ENCODE results near the gene CEP170. TPM values are rescaled to one million over a fixed set of nuclear protein-coding genes. Genes with fewer than 3 reads are reported as not detected.

Gene CEP170
- 10 to 100 TPM; 11.6 to 17.5 TPM for total RNA-seq

GRCh38 chr1:243254927-243255790 is at the start of gene CEP170:
Gene CEP170 (minus strand): TSS chr1:243255281. CDS start chr1:243225280, 30,001 bp downstream.
- peak within 1 kb of the TSS; percentile 82 for H3K4me3 ChIP-seq
- H3K9me3 ChIP-seq = no peaks in the 10 kb centered on the region
- H3K36me3 ChIP-seq = no peaks in the 10 kb centered on the region
- no peaks in the 10 kb centered on the region for H3K27me3 ChIP-seq
- peaks cover 6% of the 10 kb centered on the region for H3K4me1 ChIP-seq
- DNase-seq = peak; percentile 90
- H3K9ac ChIP-seq (ENCODE audit: low read depth in 2 of 2, low read length in 2 of 2) = peak within 1 kb of the TSS; percentile 81 to 98
- intact Hi-C loops (cut with DNase I) = no loop called here
- TF ChIP-seq, protein P1, sequence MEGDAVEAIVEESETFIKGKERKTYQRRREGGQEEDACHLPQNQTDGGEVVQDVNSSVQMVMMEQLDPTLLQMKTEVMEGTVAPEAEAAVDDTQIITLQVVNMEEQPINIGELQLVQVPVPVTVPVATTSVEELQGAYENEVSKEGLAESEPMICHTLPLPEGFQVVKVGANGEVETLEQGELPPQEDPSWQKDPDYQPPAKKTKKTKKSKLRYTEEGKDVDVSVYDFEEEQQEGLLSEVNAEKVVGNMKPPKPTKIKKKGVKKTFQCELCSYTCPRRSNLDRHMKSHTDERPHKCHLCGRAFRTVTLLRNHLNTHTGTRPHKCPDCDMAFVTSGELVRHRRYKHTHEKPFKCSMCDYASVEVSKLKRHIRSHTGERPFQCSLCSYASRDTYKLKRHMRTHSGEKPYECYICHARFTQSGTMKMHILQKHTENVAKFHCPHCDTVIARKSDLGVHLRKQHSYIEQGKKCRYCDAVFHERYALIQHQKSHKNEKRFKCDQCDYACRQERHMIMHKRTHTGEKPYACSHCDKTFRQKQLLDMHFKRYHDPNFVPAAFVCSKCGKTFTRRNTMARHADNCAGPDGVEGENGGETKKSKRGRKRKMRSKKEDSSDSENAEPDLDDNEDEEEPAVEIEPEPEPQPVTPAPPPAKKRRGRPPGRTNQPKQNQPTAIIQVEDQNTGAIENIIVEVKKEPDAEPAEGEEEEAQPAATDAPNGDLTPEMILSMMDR (IDR thresholded peaks at IDR 0.05) = no peak
- peak within 1 kb of the TSS; percentile 95 for H3K27ac ChIP-seq

DNA sequence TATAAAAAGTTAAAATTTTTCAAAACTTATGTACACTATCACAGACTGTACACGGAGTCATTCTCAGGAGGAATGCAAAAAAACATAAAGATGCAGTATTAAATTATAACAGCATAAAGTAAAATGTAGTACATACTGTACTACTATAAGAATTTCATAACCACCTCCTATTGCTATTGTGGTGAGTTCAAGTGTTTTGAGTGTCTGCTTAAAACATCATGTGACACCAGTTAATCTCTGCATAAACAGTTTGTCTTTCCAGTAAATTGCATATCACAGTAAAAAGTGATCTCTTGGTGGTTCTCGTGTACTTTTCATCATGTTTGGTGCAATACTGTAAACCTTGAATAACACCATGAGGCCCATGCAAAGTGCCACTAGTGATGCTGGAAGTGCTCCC is 46.0 kb upstream of the CEP170 start:
- DNase-seq = no peak
- H3K4me3 ChIP-seq = no peak overlapping the region
- no peaks in the 10 kb centered on the region for H3K9me3 ChIP-seq
- no peaks in the 10 kb centered on the region for H3K36me3 ChIP-seq
- TF ChIP-seq, protein P1 (IDR thresholded peaks at IDR 0.05) = no peak
- H3K4me1 ChIP-seq = no peaks in the 10 kb centered on the region
- intact Hi-C loops (cut with DNase I) = no loop called here
- H3K9ac ChIP-seq (ENCODE audit: low read depth in 2 of 2, low read length in 2 of 2) = no peak overlapping the region
- no peak overlapping the region for H3K27ac ChIP-seq
- no peaks in the 10 kb centered on the region for H3K27me3 ChIP-seq

DNA sequence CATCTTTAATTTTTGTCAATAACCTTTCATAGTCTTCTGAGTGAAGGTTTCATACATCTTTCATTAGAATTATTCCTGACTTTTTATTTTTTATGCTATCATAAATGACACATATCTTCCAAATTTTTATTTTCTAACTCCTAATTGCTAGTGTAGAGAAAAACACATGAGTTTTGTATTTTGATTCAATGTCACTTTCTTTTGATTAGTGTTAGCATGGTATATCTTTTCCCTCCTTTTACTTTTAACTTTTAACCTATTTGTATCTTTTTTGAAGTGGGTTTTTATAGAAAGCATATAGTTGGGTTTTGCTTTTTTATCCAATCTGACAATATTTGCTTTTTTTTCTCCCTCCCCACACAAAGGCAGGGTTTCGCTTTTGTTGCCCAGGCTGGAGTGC is 44.0 kb upstream of the CEP170 start:
- intact Hi-C loops (cut with DNase I) = no loop called here
- Histone ChIP-seq H3K9ac (ENCODE audit: low read depth in 2 of 2, low read length in 2 of 2) (no peak overlapping the region), H3K36me3 (no peaks in the 10 kb centered on the region), H3K4me3 (no peak overlapping the region), H3K27ac (no peak overlapping the region), H3K4me1 (no peaks in the 10 kb centered on the region), H3K9me3 (no peaks in the 10 kb centered on the region), H3K27me3 (no peaks in the 10 kb centered on the region)
- TF ChIP-seq, protein P1 (IDR thresholded peaks at IDR 0.05) = no peak
- no peak for DNase-seq

- no peaks in the 10 kb centered on the region for H3K36me3 ChIP-seq
- no peaks in the 10 kb centered on the region for H3K27me3 ChIP-seq
- H3K9ac ChIP-seq (ENCODE audit: low read depth in 2 of 2, low read length in 2 of 2) = no peak overlapping the region
- H3K4me3 ChIP-seq = no peak overlapping the region
- intact Hi-C loops (cut with DNase I) = no loop called here
- no peaks in the 10 kb centered on the region for H3K4me1 ChIP-seq
- no peak for DNase-seq
- TF ChIP-seq, protein P1 (IDR thresholded peaks at IDR 0.05) = no peak
- no peaks in the 10 kb centered on the region for H3K9me3 ChIP-seq
- H3K27ac ChIP-seq = no peak overlapping the region
Observed at GRCh38 chr1:243294723-243295121, 39.6 kb upstream of the CEP170 start.

GRCh38 chr1:243293941-243294722 is 39.1 kb upstream of the CEP170 start:
- TF ChIP-seq, protein P1 (IDR thresholded peaks at IDR 0.05) = no peak
- Histone ChIP-seq H3K36me3 (no peaks in the 10 kb centered on the region), H3K4me1 (no peaks in the 10 kb centered on the region), H3K4me3 (no peak overlapping the region), H3K9me3 (no peaks in the 10 kb centered on the region), H3K9ac (ENCODE audit: low read depth in 2 of 2, low read length in 2 of 2) (no peak overlapping the region), H3K27ac (no peak overlapping the region), H3K27me3 (no peaks in the 10 kb centered on the region)
- intact Hi-C loops (cut with DNase I) = no loop called here
- DNase-seq = no peak

Measured in colonic mucosa (tissue), 4 donors.